NOMO-1 (cell line): ENCODE data around the gene ABCA1.
"Not testable (repeated sequence)": the region's sequence is repeated elsewhere in the genome, so short reads cannot be mapped to it uniquely, and the experiment has no call there.

Experiments used
- DNase-seq, 2 experiments: peaks; one replicate each; lab custom pipeline; 2025; ENCODE audit not compliant: unreplicated experiment in 2 of 2; lab: John Stamatoyannopoulos, UW

Gene ABCA1

GRCh38 chr9:104875320-104875719, 52.6 kb downstream of the ABCA1 start:
- DNase-seq = no peak

DNA sequence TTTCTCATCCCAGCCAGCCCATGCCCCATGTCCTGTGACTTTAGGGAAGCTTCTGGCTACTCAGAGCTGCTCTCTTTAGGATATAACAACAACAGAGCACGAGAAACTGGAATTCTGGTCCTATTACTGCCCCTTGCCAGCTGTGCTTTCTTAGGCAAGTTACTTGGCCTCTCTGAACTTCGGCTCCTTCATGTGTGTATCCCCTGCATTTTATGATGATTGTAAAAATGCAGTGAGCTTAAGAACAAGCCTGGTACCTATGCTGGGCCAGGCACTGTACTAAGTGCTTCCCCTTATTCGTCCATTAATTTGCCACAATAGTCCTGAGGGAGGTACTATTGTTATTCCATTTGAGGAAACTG, 54.5 kb downstream of the ABCA1 start:
- no peak for DNase-seq

GRCh38 chr9:104872656-104873488, 55.1 kb downstream of the ABCA1 start:
- peak; percentile 33 to 73 for DNase-seq

- no peak for DNase-seq
Measured at GRCh38 chr9:104871961-104872527, 55.9 kb downstream of the ABCA1 start.

DNA sequence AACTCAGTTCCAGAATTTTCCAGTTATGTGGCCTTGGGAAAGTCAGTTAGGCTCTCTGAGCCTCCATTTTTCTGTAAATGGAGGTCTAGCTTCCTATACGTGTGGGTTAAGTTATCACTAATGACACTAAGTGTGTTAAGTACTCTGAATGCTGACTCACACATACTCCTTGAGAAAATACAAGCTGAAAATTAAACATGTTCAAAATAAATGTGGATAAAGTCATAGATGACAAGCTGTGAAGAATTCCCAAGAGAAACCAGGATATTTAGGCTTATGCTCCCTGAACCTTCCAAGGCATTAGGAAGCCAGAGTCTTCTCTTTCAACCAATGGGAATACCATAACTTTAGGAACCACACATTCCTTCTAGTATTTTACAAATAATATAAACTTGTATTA, 58.1 kb downstream of the ABCA1 start:
- DNase-seq = no peak

GRCh38 chr9:104868687-104869404, 59.1 kb downstream of the ABCA1 start:
- peak; percentile 82 to 93 for DNase-seq

- no peak for DNase-seq
Measured at GRCh38 chr9:104868303-104868686, 59.7 kb downstream of the ABCA1 start.

- DNase-seq = no peak
Measured at GRCh38 chr9:104866191-104866590, 61.8 kb downstream of the ABCA1 start.

GRCh38 chr9:104864675-104865104, 63.3 kb downstream of the ABCA1 start:
- no peak for DNase-seq

GRCh38 chr9:104863180-104863883, 64.6 kb downstream of the ABCA1 start:
- DNase-seq = peak; percentile 53 to 56

DNA sequence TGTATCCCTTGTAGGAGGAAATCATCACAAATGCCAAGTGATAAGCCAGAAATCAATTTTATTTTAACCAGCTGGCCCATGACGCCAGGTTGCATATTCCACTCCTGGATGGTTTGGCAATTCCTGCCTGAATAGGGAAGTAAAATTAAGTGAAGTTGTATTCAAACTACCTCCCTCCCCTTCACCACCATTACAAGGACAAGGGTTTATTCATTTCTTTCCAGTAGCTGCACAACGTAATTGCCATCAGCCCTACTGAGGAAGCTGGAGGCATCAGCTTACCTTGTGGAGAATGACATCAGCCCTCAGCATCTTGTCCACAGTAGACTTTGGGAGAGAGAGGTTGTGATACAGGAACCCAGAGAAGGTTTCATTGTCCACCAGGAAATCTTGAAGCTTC, 66.6 kb downstream of the ABCA1 start:
- peak; percentile 32 to 68 for DNase-seq

GRCh38 chr9:104860263-104860662, 67.7 kb downstream of the ABCA1 start:
- DNase-seq = peak; percentile 37 to 91

GRCh38 chr9:104858846-104859245, 69.1 kb downstream of the ABCA1 start:
- DNase-seq = no peak

- no peak for DNase-seq
Measured at GRCh38 chr9:104858271-104858670, 69.7 kb downstream of the ABCA1 start.

DNA sequence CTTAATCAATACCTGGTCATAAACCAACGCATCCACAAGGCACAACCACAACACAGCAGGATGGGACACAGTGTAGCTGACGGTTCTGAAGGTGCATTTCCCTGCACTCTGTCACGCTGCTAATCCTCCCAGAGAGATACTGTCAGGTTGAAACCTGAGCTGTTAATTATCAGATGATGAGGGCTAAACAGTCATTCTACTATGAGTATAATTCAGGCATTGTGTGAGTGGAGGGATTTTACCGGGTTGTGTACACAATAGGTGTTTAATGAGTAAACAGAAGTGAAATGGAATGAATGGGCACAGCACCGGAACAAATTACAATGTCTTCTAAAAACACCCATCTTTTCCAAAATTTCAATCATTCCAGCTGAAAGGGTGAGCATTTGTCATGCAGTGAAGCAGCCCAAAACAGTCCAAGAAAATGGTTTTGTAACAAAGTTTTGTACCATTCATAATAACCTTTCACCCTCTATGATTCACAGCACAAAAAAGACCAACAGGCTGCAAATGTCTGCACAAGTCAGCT, 71.5 kb downstream of the ABCA1 start:
- no peak for DNase-seq

GRCh38 chr9:104855807-104856206, 72.1 kb downstream of the ABCA1 start:
- DNase-seq = no peak

DNA sequence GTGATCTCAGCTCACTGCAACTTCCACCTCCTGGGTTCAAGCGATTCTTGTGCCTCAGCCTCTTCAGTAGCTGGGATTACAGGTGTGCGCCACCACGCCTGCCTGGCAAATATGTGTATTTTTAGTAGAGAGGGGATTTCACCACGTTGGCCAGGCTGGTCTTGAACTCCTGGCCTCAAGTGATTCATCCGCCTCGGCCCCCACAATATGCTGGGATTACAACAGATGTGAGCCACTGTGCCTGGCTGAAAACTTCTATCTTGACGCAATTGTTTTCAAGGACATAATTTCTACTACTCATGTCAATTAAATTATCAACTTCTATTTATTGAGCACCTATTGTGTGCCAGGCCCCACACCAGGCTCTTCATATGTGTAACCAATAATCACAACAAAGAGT, 72.7 kb downstream of the ABCA1 start:
- DNase-seq = not testable (repeated sequence)

DNA sequence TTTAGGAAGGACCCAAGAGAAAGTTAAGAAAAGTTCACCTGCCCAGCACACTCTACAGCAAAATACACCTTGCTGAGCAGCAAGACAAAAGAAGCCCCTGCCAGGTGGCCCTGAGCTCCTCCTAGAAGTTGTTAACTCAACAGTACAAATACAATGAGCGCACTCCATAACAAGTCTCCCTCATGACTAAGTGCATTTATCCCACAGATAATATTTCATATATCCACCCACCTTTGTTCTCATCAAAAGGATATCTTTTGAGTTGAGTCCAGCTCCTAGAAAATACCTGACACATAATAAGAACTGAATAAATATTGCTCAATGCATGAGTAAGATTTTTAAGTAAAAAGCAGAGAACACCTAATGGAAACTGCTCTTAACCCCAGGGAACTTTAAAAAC, 73.3 kb downstream of the ABCA1 start:
- DNase-seq = no peak

DNA sequence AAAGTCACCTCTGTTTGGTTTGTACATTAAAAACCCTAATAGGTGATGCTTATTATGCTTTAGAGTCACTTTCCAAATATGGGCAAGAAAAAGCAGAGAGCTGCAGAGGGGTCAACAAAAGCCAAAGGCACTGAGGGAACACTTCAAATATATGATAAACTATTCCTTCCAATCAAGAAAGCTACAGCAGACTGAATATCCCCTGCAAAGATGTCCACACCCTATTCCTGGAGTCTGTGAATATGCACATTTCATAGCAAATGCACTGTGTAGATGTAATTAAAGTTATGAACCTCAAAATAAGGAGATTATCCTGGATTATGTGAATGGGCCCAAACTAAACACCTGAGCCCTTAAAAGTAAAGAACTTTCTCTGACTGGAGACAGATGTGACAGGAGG, 74.3 kb downstream of the ABCA1 start:
- no peak for DNase-seq

DNA sequence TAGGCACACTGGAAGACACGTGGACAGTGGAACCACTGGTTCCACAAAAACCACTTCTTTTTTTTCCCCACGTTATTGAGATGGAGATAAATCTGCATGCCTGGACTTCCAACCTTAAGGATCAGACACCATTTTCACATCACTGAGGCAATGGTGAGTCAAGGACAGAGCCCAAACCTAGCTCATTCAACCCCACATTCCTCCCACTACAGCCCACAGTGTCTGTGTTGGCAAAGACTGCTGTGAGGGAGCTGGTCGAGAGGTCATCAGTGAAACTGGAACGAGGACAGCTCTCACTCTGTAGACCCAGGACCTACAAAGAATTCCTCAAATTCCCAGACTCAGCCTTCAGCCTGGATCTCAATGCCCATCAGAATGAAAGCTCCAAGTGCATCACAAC, 74.8 kb downstream of the ABCA1 start:
- DNase-seq = no peak

- no peak for DNase-seq
Measured at GRCh38 chr9:104851546-104851920, 76.4 kb downstream of the ABCA1 start.
